PFSK-1 (cell line): ENCODE data around the gene MGST2.

Experiments used
- FOXP2 ChIP-seq: optimal IDR thresholded peaks from 2 replicates; pipeline ENCODE3; 2011; ENCODE audit warnings: borderline replicate concordance, control low read depth, inconsistent platforms; ENCODE audit not compliant: insufficient read depth; ENCODE audit errors: extremely low read length, extremely low read depth
- POLR2AphosphoS5 ChIP-seq: IDR thresholded peaks from 2 replicates; pipeline ENCODE4 v1.6.1; 2012; ENCODE audit warnings: low read depth, mild to moderate bottlenecking, control low read depth, low read length, moderate library complexity
- SIN3A ChIP-seq: IDR thresholded peaks from 2 replicates; pipeline ENCODE4 v1.6.1; 2012; ENCODE audit warnings: mild to moderate bottlenecking, low read length, moderate library complexity, borderline replicate concordance; ENCODE audit not compliant: insufficient read depth
- TAF1 ChIP-seq: IDR thresholded peaks from 2 replicates; pipeline ENCODE4 v1.6.1; 2012; ENCODE audit warnings: low read length, control low read depth, borderline replicate concordance; ENCODE audit not compliant: insufficient read depth
- TF ChIP-seq, protein P1 (sequence below), 2 experiments: IDR thresholded peaks; 2 replicates each; pipeline versions ENCODE4 v1.6.1 to v1.8.0; 2011 to 2012; ENCODE audit warnings: low read depth in 2 of 2, low read length in 2 of 2, control low read depth in 1 of 2, inconsistent platforms in 1 of 2, mild to moderate bottlenecking in 1 of 2, moderate library complexity in 1 of 2; ENCODE audit not compliant: insufficient read depth in 1 of 2

DNA sequence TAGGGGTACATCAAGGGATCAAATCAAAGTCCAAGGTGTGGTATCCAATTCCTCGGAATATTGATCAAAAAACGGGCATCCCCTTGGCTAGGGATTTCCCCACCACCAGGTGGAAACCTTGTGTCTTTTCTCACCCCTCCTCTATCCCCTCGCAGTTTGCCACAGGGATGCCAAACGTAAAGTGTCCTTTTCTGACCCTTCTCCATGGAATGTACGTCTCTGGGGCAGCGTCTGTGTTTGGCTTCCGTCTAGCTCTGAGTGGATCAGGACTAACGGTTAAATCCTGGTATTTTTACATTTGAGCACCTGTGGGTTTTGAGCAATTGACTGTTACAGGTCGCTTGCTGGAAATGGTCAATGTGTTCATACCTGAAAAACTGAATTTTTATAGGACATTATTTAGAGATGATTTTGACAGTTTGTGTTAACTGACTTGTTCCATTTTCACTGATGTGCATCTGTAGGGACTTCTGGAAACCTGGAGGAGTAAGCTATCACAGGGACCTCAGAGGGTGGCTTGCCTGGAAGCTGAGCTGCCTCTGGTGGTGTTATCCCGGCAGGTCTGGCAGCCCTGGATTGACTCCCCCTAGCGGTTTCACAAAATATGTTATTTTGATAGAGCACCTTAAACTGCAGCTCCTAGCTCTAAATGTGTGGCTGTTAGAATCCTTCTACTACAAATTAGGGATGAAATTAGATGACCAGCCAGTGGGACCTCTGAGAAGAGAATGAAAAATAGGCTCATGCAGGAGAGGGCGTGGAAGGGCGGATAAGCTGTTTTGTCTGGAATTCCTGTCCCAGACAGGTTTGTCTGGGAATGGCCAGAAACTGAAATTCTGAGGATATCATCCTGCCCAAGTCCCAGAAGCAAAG, 8.8 kb upstream of the MGST2 start:
- TF ChIP-seq TAF1: no peak
- no peak for TF ChIP-seq POLR2AphosphoS5
- no peak for TF ChIP-seq FOXP2
- TF ChIP-seq, protein P1, sequence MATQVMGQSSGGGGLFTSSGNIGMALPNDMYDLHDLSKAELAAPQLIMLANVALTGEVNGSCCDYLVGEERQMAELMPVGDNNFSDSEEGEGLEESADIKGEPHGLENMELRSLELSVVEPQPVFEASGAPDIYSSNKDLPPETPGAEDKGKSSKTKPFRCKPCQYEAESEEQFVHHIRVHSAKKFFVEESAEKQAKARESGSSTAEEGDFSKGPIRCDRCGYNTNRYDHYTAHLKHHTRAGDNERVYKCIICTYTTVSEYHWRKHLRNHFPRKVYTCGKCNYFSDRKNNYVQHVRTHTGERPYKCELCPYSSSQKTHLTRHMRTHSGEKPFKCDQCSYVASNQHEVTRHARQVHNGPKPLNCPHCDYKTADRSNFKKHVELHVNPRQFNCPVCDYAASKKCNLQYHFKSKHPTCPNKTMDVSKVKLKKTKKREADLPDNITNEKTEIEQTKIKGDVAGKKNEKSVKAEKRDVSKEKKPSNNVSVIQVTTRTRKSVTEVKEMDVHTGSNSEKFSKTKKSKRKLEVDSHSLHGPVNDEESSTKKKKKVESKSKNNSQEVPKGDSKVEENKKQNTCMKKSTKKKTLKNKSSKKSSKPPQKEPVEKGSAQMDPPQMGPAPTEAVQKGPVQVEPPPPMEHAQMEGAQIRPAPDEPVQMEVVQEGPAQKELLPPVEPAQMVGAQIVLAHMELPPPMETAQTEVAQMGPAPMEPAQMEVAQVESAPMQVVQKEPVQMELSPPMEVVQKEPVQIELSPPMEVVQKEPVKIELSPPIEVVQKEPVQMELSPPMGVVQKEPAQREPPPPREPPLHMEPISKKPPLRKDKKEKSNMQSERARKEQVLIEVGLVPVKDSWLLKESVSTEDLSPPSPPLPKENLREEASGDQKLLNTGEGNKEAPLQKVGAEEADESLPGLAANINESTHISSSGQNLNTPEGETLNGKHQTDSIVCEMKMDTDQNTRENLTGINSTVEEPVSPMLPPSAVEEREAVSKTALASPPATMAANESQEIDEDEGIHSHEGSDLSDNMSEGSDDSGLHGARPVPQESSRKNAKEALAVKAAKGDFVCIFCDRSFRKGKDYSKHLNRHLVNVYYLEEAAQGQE (IDR thresholded peaks at IDR 0.05; ENCODE audit: insufficient read depth in 1 of 2, low read depth in 2 of 2, low read length in 2 of 2): no peak
- TF ChIP-seq SIN3A: no peak
